ENCODE data around the gene SLFN13. TPM values are rescaled to one million over a fixed set of nuclear protein-coding genes. Genes with fewer than 3 reads are reported as not detected.
"Not testable (repeated sequence)": the region's sequence is repeated elsewhere in the genome, so short reads cannot be mapped to it uniquely, and the experiment has no call there.

Gene SLFN13
- total RNA-seq, 1 donor from 2014 or later: 2.7 TPM

DNA sequence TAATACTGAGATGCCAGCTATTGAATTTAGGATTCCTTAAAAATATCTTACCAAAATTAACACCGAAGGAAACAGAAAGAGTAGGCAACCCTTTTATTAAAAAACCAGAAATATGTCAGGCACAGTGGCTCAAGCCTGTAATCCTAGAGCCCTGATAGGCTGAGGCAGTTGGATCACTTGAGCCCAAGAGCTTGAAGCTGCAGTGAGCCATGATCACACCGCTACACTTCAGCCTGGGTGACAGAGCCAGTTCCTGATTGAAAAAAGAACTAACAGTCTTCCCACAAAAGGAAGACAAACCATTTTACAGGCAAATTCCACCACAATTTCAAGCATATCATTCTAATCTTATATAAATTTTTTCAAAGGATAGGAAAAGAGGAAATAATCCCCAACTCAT is 31.9 kb downstream of the SLFN13 start:
- Mint-ChIP-seq H3K27me3 (ENCODE audit: low read depth, unreplicated experiment) (no peaks in the 10 kb centered on the region), H3K4me3 (ENCODE audit: unreplicated experiment) (no peak overlapping the region), H3K9me3 (ENCODE audit: unreplicated experiment) (no peaks in the 10 kb centered on the region), H3K27ac (ENCODE audit: unreplicated experiment) (no peak overlapping the region), H3K36me3 (ENCODE audit: low read depth, unreplicated experiment) (peaks cover 14% of the 10 kb centered on the region), H3K4me1 (ENCODE audit: low read depth, unreplicated experiment) (no peaks in the 10 kb centered on the region)
- TF ChIP-seq CTCF (IDR thresholded peaks at IDR 0.05; ENCODE audit: insufficient read depth, low read depth, low read length) (no peak), EZH2 (IDR thresholded peaks at IDR 0.05; ENCODE audit: insufficient read depth, low read length) (no peak)
- Histone ChIP-seq H2AFZ (ENCODE audit: low read depth, low read length) (no peak overlapping the region), H3K4me1 (ENCODE audit: insufficient read depth, low read length) (no peaks in the 10 kb centered on the region), H3K9me3 (ENCODE audit: insufficient read depth, low read depth, low read length) (no peaks in the 10 kb centered on the region), H3K4me3 (ENCODE audit: insufficient read depth, low read depth, low read length) (no peak overlapping the region), H3K4me2 (ENCODE audit: low read length) (no peak overlapping the region), H3K9ac (ENCODE audit: low read length) (no peak overlapping the region), H3K79me2 (ENCODE audit: insufficient read depth, low read length) (peaks cover 68% of the 10 kb centered on the region), H3K27me3 (ENCODE audit: insufficient read depth, low read length) (no peaks in the 10 kb centered on the region), H4K20me1 (ENCODE audit: insufficient read depth, low read length) (peaks cover 40% of the 10 kb centered on the region), H3K27ac (ENCODE audit: low read depth, low read length) (no peak overlapping the region), H3K36me3 (ENCODE audit: insufficient read depth, low read length) (peaks cover 14% of the 10 kb centered on the region)
- FAIRE-seq (no peak), DNase-seq (ENCODE audit: low read depth) (no peak)

DNA sequence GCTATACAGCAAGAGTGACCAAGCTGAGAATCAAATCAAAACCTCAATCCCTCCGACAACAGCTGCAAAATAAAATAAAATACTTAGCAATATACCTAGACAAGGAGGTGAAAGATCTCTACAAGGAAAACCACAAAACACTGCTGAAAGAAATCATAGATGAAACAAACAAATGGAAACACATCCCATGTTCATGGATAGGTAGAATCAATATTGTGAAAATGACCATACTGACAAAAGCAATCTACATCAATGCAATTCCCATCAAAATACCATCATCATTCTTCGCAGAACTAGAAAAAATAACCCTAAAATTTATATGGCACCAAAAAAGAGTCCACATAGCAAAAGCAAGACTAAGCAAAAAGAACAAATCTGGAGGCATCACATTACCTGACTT is 33.9 kb downstream of the SLFN13 start:
- H3K27ac ChIP-seq (ENCODE audit: low read depth, low read length); H3K4me1 Mint-ChIP-seq (ENCODE audit: low read depth, unreplicated experiment); H3K9ac ChIP-seq (ENCODE audit: low read length); H3K4me3 Mint-ChIP-seq (ENCODE audit: unreplicated experiment); H3K4me2 ChIP-seq (ENCODE audit: low read length); DNase-seq (ENCODE audit: low read depth); FAIRE-seq; H3K4me1 ChIP-seq (ENCODE audit: insufficient read depth, low read length); H2AFZ ChIP-seq (ENCODE audit: low read depth, low read length); H3K27ac Mint-ChIP-seq (ENCODE audit: unreplicated experiment); H3K27me3 Mint-ChIP-seq (ENCODE audit: low read depth, unreplicated experiment); H3K9me3 ChIP-seq (ENCODE audit: insufficient read depth, low read depth, low read length); H3K27me3 ChIP-seq (ENCODE audit: insufficient read depth, low read length); H3K9me3 Mint-ChIP-seq (ENCODE audit: unreplicated experiment); H3K4me3 ChIP-seq (ENCODE audit: insufficient read depth, low read depth, low read length): not testable (repeated sequence)
- H3K36me3 ChIP-seq (ENCODE audit: insufficient read depth, low read length): peaks cover 24% of the 10 kb centered on the region
- H4K20me1 ChIP-seq (ENCODE audit: insufficient read depth, low read length): peaks cover 43% of the 10 kb centered on the region
- peaks cover 24% of the 10 kb centered on the region for H3K36me3 Mint-ChIP-seq (ENCODE audit: low read depth, unreplicated experiment)
- H3K79me2 ChIP-seq (ENCODE audit: insufficient read depth, low read length): peaks cover 59% of the 10 kb centered on the region

GRCh38 chr17:35414247-35414646 is 34.3 kb downstream of the SLFN13 start:
- TF ChIP-seq CTCF (IDR thresholded peaks at IDR 0.05; ENCODE audit: insufficient read depth, low read depth, low read length): no peak
- TF ChIP-seq EZH2 (IDR thresholded peaks at IDR 0.05; ENCODE audit: insufficient read depth, low read length): no peak
- Mint-ChIP-seq H3K4me3 (ENCODE audit: unreplicated experiment) (no peak overlapping the region), H3K36me3 (ENCODE audit: low read depth, unreplicated experiment) (peaks cover 25% of the 10 kb centered on the region), H3K27me3 (ENCODE audit: low read depth, unreplicated experiment) (no peaks in the 10 kb centered on the region), H3K9me3 (ENCODE audit: unreplicated experiment) (peaks cover 2% of the 10 kb centered on the region), H3K4me1 (ENCODE audit: low read depth, unreplicated experiment) (no peaks in the 10 kb centered on the region), H3K27ac (ENCODE audit: unreplicated experiment) (no peak overlapping the region)
- H3K4me2 ChIP-seq (ENCODE audit: low read length): no peak overlapping the region
- H2AFZ ChIP-seq (ENCODE audit: low read depth, low read length): no peak overlapping the region
- no peak for FAIRE-seq
- H3K4me3 ChIP-seq (ENCODE audit: insufficient read depth, low read depth, low read length): no peak overlapping the region
- H3K27ac ChIP-seq (ENCODE audit: low read depth, low read length): no peak overlapping the region
- H3K79me2 ChIP-seq (ENCODE audit: insufficient read depth, low read length): peaks cover 55% of the 10 kb centered on the region
- no peaks in the 10 kb centered on the region for H3K9me3 ChIP-seq (ENCODE audit: insufficient read depth, low read depth, low read length)
- H3K27me3 ChIP-seq (ENCODE audit: insufficient read depth, low read length): no peaks in the 10 kb centered on the region
- H3K9ac ChIP-seq (ENCODE audit: low read length): no peak overlapping the region
- H3K36me3 ChIP-seq (ENCODE audit: insufficient read depth, low read length): peaks cover 28% of the 10 kb centered on the region
- DNase-seq (ENCODE audit: low read depth): no peak
- H3K4me1 ChIP-seq (ENCODE audit: insufficient read depth, low read length): no peaks in the 10 kb centered on the region
- H4K20me1 ChIP-seq (ENCODE audit: insufficient read depth, low read length): peaks cover 40% of the 10 kb centered on the region
